Smooth muscle cell (in vitro differentiated cells): Measurements from ENCODE around the gene CBX5. TPM values are rescaled to one million over a fixed set of nuclear protein-coding genes. Genes with fewer than 3 reads are reported as not detected.

Source experiments
- DNase-seq: peaks from one replicate; lab custom pipeline; 2025; ENCODE audit not compliant: unreplicated experiment; lab: John Stamatoyannopoulos, UW
- H2AFZ ChIP-seq: fragments of 200-600 bp; sonication (generic); 2 replicates; pipeline ENCODE4 v1.6.0; 2016; ENCODE audit warnings: antibody characterized with exemption, low read depth, mild to moderate bottlenecking
- H3F3A ChIP-seq: fragments of 200-600 bp; sonication (generic); 2 replicates; pipeline ENCODE4 v1.6.0; 2017; ENCODE audit warnings: antibody characterized with exemption, low read depth
- H3K27ac ChIP-seq: fragments of 200-600 bp; sonication (generic); 2 replicates; pipeline ENCODE4 v1.5.1; 2016; ENCODE audit warnings: low read depth, mild to moderate bottlenecking
- H3K27me3 ChIP-seq: fragments of 200-600 bp; sonication (generic); 2 replicates; pipeline ENCODE4 v1.6.1; 2016; ENCODE audit warnings: low read depth, mild to moderate bottlenecking
- H3K36me3 ChIP-seq: fragments of 200-600 bp; sonication (generic); 2 replicates; pipeline ENCODE4 v1.5.1; 2016; ENCODE audit warnings: low read depth
- H3K4me1 ChIP-seq: fragments of 200-600 bp; sonication (generic); 2 replicates; pipeline ENCODE4 v1.5.1; 2016; ENCODE audit warnings: low read depth
- H3K4me2 ChIP-seq: fragments of 200-600 bp; sonication (generic); 2 replicates; pipeline ENCODE4 v1.6.0; 2016; ENCODE audit warnings: mild to moderate bottlenecking
- H3K4me3 ChIP-seq: fragments of 200-600 bp; sonication (generic); 2 replicates; pipeline ENCODE4 v1.5.1; 2016; ENCODE audit warnings: mild to moderate bottlenecking
- H3K79me2 ChIP-seq: fragments of 200-600 bp; sonication (generic); 2 replicates; pipeline ENCODE4 v1.6.0; 2016; ENCODE audit warnings: low read depth, mild to moderate bottlenecking
- H3K9ac ChIP-seq: fragments of 200-600 bp; sonication (generic); 2 replicates; pipeline ENCODE4 v1.6.0; 2016; ENCODE audit warnings: low read depth
- H3K9me3 ChIP-seq: fragments of 200-600 bp; sonication (generic); replicated peaks from 2 replicates; pipeline ENCODE4 v1.5.1; 2016; ENCODE audit warnings: low read depth
- H4K20me1 ChIP-seq: fragments of 200-600 bp; sonication (generic); 2 replicates; pipeline ENCODE4 v1.6.0; 2016; ENCODE audit warnings: low read depth
- CTCF ChIP-seq: fragments of 200-600 bp; sonication (generic); IDR thresholded peaks from 2 replicates; pipeline ENCODE4 v1.5.1; 2017; ENCODE audit warnings: borderline replicate concordance, mild to moderate bottlenecking, antibody characterized with exemption; ENCODE audit not compliant: insufficient read depth, poor library complexity, severe bottlenecking
- WGBS: methylation state at CpG from one replicate; pipeline ENCODE4 v1.1.7; 2016; ENCODE audit warnings: low lambda C conversion rate; 5-methylcytosine and 5-hydroxymethylcytosine counted together
- polyA plus RNA-seq: library from polyadenylated mRNA; unstranded; fragments of >200 nt; fragmentation: Nextera tagmentation; extraction: Ambion mirVana; gene quantifications from 2 replicates; pipeline ENCODE4 v1.2.1, GENCODE V29; 2016
- total RNA-seq: library from RNA; depleted of rRNA; stranded (reverse); fragments of >200 nt; gene quantifications from 2 replicates; pipeline ENCODE4 v1.2.3, GENCODE V29; 2014

Gene CBX5
- total and polyA plus RNA-seq, 2 experiments from 2014 or later: 26.1 to 67.4 TPM

- no peak overlapping the region for H3K4me3 ChIP-seq
- H3K9me3 ChIP-seq: no peaks in the 10 kb centered on the region
- H3K27ac ChIP-seq: no peak overlapping the region
- no peak for DNase-seq
- H3F3A ChIP-seq: peaks cover 24% of the 10 kb centered on the region
- WGBS: 17% methylated on average over 4 of the region's 4 CpGs
- H3K36me3 ChIP-seq: no peaks in the 10 kb centered on the region
- H4K20me1 ChIP-seq: no peaks in the 10 kb centered on the region
- H3K79me2 ChIP-seq: peaks cover 65% of the 10 kb centered on the region
- TF ChIP-seq CTCF: no peak
- H3K9ac ChIP-seq: no peak overlapping the region
- no peak overlapping the region for H3K4me2 ChIP-seq
- H2AFZ ChIP-seq: no peak overlapping the region
- peaks cover 28% of the 10 kb centered on the region for H3K4me1 ChIP-seq
- H3K27me3 ChIP-seq: no peaks in the 10 kb centered on the region
Measured at GRCh38 chr12:54265364-54265812, 14.5 kb downstream of the CBX5 start.

- 14% methylated on average over 4 of the region's 4 CpGs for WGBS
- Histone ChIP-seq H3K9ac (peak overlapping the region; percentile 43), H3K9me3 (no peaks in the 10 kb centered on the region), H3K4me3 (no peak overlapping the region), H3K79me2 (peaks cover 56% of the 10 kb centered on the region), H3K4me2 (peak overlapping the region; percentile 45), H3K27ac (peak overlapping the region; percentile 84), H3K27me3 (no peaks in the 10 kb centered on the region), H3F3A (peaks cover 37% of the 10 kb centered on the region), H2AFZ (no peak overlapping the region), H4K20me1 (no peaks in the 10 kb centered on the region), H3K36me3 (no peaks in the 10 kb centered on the region), H3K4me1 (peaks cover 56% of the 10 kb centered on the region)
- DNase-seq: no peak
- TF ChIP-seq CTCF: no peak
Measured at GRCh38 chr12:54262403-54262925, 17.5 kb downstream of the CBX5 start.

- TF ChIP-seq CTCF: no peak
- Histone ChIP-seq H3K27me3 (no peaks in the 10 kb centered on the region), H3K79me2 (peaks cover 56% of the 10 kb centered on the region), H3K36me3 (no peaks in the 10 kb centered on the region), H3F3A (peaks cover 34% of the 10 kb centered on the region), H4K20me1 (no peaks in the 10 kb centered on the region), H3K9ac (peak overlapping the region; percentile 43), H3K27ac (peak overlapping the region; percentile 84), H3K9me3 (no peaks in the 10 kb centered on the region), H3K4me2 (peak overlapping the region; percentile 31), H2AFZ (no peak overlapping the region), H3K4me3 (no peak overlapping the region), H3K4me1 (peaks cover 57% of the 10 kb centered on the region)
- no peak for DNase-seq
- 64% methylated on average over 5 of the region's 5 CpGs for WGBS
Measured at GRCh38 chr12:54261815-54262402, 18.0 kb downstream of the CBX5 start.
